Coronary artery (tissue), 2 donors: ENCODE measurements around the gene TCF20.
A peak's percentile ranks its signal among the peaks of the same experiment; 100 is the strongest.

Source experiments
- DNase-seq: peaks from one replicate; pipeline ENCODE4 v3.0.0-alpha.2; 2017; ENCODE audit warnings: low spot score
- H3K27ac ChIP-seq, 2 donors: fragments of 200-600 bp; sonication (generic); one replicate each; pipeline ENCODE4 v1.5.1; 2016 to 2019
- H3K4me3 ChIP-seq: fragments of 200-600 bp; sonication (generic); 2 replicates; pipeline ENCODE4 v1.5.1; 2016; ENCODE audit warnings: mild to moderate bottlenecking, moderate library complexity
- TF ChIP-seq, protein P1 (sequence below): fragments of 200-600 bp; sonication (generic); IDR thresholded peaks from one replicate; pipeline ENCODE4 v1.5.1; 2019; ENCODE audit warnings: antibody characterized with exemption

Gene TCF20

DNA sequence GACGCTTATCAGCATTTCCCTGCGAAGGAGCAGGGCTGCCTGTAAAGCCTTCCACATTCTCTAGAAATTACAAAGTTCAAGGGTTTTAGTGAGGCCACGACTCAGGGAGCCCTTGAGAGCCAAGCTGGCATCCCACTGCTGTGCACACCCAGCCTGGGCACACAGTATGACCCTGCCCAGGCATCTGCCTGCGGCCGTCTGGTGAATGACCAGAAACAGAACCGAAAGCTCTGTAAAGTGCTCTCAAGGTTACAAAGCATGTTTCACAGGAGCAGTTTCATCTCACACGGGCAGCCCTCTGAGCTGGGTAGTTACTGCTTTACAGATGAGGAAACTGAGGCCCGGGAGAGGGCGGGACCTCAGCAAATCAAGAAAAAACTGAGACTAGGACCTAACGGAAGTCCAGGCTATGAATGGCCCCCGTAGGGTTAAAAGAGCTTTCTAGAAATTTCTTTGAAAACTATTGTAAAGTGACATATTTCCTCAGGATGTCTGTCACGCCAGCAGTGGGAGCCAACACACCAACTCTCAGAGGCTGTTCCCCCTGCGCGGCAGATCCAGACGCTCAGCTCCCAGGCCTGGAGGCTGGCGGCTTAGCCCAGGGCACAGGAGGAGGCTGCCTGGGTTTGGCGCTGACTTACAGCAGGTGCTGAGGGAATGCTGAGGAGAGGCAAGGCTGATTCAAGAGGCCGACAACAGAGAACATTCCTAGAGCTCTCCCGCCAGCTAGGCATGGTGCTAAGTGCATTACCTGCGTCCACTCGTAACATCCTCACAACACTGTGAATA lies 7.7 kb upstream of the TCF20 start:
- DNase-seq = peak; percentile 71
- no peak overlapping the region for H3K27ac ChIP-seq
- TF ChIP-seq, protein P1, sequence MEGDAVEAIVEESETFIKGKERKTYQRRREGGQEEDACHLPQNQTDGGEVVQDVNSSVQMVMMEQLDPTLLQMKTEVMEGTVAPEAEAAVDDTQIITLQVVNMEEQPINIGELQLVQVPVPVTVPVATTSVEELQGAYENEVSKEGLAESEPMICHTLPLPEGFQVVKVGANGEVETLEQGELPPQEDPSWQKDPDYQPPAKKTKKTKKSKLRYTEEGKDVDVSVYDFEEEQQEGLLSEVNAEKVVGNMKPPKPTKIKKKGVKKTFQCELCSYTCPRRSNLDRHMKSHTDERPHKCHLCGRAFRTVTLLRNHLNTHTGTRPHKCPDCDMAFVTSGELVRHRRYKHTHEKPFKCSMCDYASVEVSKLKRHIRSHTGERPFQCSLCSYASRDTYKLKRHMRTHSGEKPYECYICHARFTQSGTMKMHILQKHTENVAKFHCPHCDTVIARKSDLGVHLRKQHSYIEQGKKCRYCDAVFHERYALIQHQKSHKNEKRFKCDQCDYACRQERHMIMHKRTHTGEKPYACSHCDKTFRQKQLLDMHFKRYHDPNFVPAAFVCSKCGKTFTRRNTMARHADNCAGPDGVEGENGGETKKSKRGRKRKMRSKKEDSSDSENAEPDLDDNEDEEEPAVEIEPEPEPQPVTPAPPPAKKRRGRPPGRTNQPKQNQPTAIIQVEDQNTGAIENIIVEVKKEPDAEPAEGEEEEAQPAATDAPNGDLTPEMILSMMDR = no peak
- no peak overlapping the region for H3K4me3 ChIP-seq

- Histone ChIP-seq H3K27ac (no peak overlapping the region), H3K4me3 (no peak overlapping the region)
- TF ChIP-seq, protein P1 = no peak
- no peak for DNase-seq
Observed at GRCh38 chr22:42277232-42277753, 6.8 kb upstream of the TCF20 start.

GRCh38 chr22:42275970-42276369 lies 5.5 kb upstream of the TCF20 start:
- TF ChIP-seq, protein P1 = no peak
- DNase-seq = no peak
- H3K27ac ChIP-seq = no peak overlapping the region
- no peak overlapping the region for H3K4me3 ChIP-seq

DNA sequence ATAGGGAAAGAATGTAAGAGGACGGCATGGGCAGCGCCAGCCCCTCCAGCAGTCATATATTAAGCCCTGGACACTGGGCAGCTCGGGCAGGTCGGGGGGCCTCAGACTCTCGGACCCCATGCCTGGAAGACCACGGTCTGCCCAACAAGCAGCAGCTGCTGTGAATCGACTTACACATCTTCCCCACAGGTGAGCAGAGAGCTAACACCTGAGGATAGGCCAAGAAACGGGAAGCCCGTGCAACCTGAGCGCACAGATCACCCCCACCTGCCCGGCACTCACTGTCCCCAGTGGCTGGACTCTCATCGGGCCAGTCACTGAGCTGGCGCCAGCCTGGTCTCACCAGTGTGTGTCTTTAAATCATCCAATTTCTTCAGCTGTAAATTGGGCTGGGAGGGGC lies 4.7 kb upstream of the TCF20 start:
- no peak for DNase-seq
- TF ChIP-seq, protein P1 = no peak
- no peak overlapping the region for H3K27ac ChIP-seq

GRCh38 chr22:42273855-42274451 lies 3.5 kb upstream of the TCF20 start:
- TF ChIP-seq, protein P1 = no peak
- Histone ChIP-seq H3K4me3 (no peak overlapping the region), H3K27ac (no peak overlapping the region)
- no peak for DNase-seq

More for the DNA sequence above, 4.7 kb upstream of the TCF20 start:
- H3K4me3 ChIP-seq = no peak overlapping the region

DNA sequence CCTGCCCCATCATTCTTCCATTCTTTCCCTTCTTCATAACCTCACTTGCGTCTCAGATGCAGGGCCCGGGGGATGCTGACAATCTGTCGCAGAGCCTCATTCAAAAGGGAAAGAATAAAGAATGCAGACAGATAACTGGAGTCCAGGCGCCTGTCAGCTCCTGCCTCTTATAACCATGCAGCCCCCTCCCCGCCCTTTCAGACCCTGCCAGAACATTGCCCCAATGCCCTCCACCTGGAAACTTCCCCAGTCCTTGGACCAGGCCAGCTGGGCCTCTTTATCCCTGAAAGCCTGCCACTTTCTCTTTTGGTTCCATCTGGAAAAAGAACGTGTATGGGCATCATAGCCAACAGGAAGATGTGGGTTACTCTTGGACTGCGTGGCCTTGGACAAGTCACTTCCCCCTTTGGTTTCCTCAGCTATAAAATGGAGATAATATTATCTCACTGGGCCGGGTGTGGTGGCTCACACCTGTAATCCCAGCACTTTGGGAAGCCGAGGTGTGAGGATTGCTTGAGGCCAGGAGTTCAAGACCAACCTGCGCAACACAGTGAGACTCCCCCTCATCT lies 2.1 kb upstream of the TCF20 start:
- no peak overlapping the region for H3K4me3 ChIP-seq
- no peak overlapping the region for H3K27ac ChIP-seq
- no peak for DNase-seq
- TF ChIP-seq, protein P1 = no peak
